ENCODE results near the gene COL6A2. TPM values are rescaled to one million over a fixed set of nuclear protein-coding genes. Genes with fewer than 3 reads are reported as not detected.

COL6A2 gene
- total and polyA plus RNA-seq, 2 experiments from 2014 or later: 28.4 to 89.2 TPM

- ATAC-seq (no peak), DNase-seq (ENCODE audit: low spot score) (no peak)
- TF ChIP-seq EZH2 (IDR thresholded peaks at IDR 0.05; ENCODE audit: low read depth, unreplicated experiment) (no peak), EZH2phosphoT487 (IDR thresholded peaks at IDR 0.05; ENCODE audit: unreplicated experiment) (no peak), POLR2AphosphoS5 (IDR thresholded peaks at IDR 0.05; ENCODE audit: low read depth) (no peak), JUNB (IDR thresholded peaks at IDR 0.05; ENCODE audit: unreplicated experiment) (no peak), ZNF331 (CRISPR knock-in tag; IDR thresholded peaks at IDR 0.05; ENCODE audit: low read depth) (no peak)
- TF ChIP-seq, protein P1, sequence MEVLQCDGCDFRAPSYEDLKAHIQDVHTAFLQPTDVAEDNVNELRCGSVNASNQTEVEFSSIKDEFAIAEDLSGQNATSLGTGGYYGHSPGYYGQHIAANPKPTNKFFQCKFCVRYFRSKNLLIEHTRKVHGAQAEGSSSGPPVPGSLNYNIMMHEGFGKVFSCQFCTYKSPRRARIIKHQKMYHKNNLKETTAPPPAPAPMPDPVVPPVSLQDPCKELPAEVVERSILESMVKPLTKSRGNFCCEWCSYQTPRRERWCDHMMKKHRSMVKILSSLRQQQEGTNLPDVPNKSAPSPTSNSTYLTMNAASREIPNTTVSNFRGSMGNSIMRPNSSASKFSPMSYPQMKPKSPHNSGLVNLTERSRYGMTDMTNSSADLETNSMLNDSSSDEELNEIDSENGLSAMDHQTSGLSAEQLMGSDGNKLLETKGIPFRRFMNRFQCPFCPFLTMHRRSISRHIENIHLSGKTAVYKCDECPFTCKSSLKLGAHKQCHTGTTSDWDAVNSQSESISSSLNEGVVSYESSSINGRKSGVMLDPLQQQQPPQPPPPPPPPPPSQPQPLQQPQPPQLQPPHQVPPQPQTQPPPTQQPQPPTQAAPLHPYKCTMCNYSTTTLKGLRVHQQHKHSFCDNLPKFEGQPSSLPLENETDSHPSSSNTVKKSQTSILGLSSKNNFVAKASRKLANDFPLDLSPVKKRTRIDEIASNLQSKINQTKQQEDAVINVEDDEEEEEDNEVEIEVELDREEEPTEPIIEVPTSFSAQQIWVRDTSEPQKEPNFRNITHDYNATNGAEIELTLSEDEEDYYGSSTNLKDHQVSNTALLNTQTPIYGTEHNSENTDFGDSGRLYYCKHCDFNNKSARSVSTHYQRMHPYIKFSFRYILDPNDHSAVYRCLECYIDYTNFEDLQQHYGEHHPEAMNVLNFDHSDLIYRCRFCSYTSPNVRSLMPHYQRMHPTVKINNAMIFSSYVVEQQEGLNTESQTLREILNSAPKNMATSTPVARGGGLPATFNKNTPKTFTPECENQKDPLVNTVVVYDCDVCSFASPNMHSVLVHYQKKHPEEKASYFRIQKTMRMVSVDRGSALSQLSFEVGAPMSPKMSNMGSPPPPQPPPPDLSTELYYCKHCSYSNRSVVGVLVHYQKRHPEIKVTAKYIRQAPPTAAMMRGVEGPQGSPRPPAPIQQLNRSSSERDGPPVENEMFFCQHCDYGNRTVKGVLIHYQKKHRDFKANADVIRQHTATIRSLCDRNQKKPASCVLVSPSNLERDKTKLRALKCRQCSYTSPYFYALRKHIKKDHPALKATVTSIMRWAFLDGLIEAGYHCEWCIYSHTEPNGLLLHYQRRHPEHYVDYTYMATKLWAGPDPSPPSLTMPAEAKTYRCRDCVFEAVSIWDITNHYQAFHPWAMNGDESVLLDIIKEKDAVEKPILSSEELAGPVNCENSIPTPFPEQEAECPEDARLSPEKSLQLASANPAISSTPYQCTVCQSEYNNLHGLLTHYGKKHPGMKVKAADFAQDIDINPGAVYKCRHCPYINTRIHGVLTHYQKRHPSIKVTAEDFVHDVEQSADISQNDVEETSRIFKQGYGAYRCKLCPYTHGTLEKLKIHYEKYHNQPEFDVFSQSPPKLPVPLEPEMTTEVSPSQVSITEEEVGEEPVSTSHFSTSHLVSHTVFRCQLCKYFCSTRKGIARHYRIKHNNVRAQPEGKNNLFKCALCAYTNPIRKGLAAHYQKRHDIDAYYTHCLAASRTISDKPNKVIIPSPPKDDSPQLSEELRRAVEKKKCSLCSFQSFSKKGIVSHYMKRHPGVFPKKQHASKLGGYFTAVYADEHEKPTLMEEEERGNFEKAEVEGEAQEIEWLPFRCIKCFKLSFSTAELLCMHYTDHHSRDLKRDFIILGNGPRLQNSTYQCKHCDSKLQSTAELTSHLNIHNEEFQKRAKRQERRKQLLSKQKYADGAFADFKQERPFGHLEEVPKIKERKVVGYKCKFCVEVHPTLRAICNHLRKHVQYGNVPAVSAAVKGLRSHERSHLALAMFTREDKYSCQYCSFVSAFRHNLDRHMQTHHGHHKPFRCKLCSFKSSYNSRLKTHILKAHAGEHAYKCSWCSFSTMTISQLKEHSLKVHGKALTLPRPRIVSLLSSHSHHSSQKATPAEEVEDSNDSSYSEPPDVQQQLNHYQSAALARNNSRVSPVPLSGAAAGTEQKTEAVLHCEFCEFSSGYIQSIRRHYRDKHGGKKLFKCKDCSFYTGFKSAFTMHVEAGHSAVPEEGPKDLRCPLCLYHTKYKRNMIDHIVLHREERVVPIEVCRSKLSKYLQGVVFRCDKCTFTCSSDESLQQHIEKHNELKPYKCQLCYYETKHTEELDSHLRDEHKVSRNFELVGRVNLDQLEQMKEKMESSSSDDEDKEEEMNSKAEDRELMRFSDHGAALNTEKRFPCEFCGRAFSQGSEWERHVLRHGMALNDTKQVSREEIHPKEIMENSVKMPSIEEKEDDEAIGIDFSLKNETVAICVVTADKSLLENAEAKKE (CRISPR knock-in tag; IDR thresholded peaks at IDR 0.05): no peak
- H3K27me3 ChIP-seq (ENCODE audit: insufficient read depth): no peaks in the 10 kb centered on the region
- Mint-ChIP-seq H3K9me3 (peaks cover 58% of the 10 kb centered on the region), H3K4me3 (no peak overlapping the region), H3K4me1 (no peaks in the 10 kb centered on the region), H3K36me3 (ENCODE audit: low read depth) (peaks cover 35% of the 10 kb centered on the region), H3K27me3 (ENCODE audit: insufficient read depth, low read depth, poor library complexity) (peaks cover 18% of the 10 kb centered on the region), H3K27ac (no peak overlapping the region)
- no peaks in the 10 kb centered on the region for H3K36me3 ChIP-seq (ENCODE audit: insufficient read depth)
- H3K9me2 ChIP-seq (ENCODE audit: insufficient read depth): 0 out of 2 replicates have a peak, but pooled peaks cover 2% of the 10 kb centered on the region
- H3K4me2 ChIP-seq: no peak overlapping the region
- no peaks in the 10 kb centered on the region for H3K4me1 ChIP-seq (ENCODE audit: insufficient read depth)
- H3K4me3 ChIP-seq: no peak overlapping the region
- H3K79me2 ChIP-seq (replicated peaks; ENCODE audit: insufficient read depth): no peaks in the 10 kb centered on the region
- no peaks in the 10 kb centered on the region for H4K20me1 ChIP-seq (replicated peaks; ENCODE audit: insufficient read depth)
- no peaks in the 10 kb centered on the region for H3F3A ChIP-seq (replicated peaks; ENCODE audit: low read depth)
- no peak overlapping the region for H3K27ac ChIP-seq (ENCODE audit: low read depth)
- H2AFZ ChIP-seq: no peak overlapping the region
Measured at GRCh38 chr21:46091631-46092025, 6.3 kb upstream of the COL6A2 start.

Measured in GM23338 (cell line).